OCI-LY7 (cell line): ENCODE measurements around the gene HERPUD2. TPM values are rescaled to one million over a fixed set of nuclear protein-coding genes. Genes with fewer than 3 reads are reported as not detected.

Experiments
- BruUV-seq: library from RNA; stranded (reverse); fragments of 400-500 nt; replicated peaks from 2 replicates; lab custom pipeline; 2021; lab: Mats Ljungman, UMichigan
- CTCF ChIA-PET: fragments of 300-600 bp; sonication (Branson Sonifier 250); formaldehyde crosslinking; loops from one replicate; lab custom pipeline; 2022; ENCODE audit warnings: antibody characterized with exemption; ENCODE audit not compliant: unreplicated experiment; lab: Charles Lee
- POLR2A ChIA-PET: fragments of 300-600 bp; sonication (Branson Sonifier 250); formaldehyde crosslinking; loops from one replicate; lab custom pipeline; 2022; ENCODE audit warnings: antibody characterized with exemption; lab: Charles Lee
- DNase-seq: peaks from one replicate; pipeline ENCODE4 v3.0.0-alpha.2; 2015; ENCODE audit warnings: low spot score
- H2AFZ ChIP-seq: fragments of 200-600 bp; sonication (generic), shearing (Covaris generic); 2 replicates; pipeline ENCODE4 v1.6.1; 2014; ENCODE audit warnings: mild to moderate bottlenecking, antibody characterized with exemption, low read length, moderate library complexity
- H3K27ac ChIP-seq: fragments of 200-600 bp; sonication (generic); 2 replicates; pipeline ENCODE4 v1.5.1; 2014; ENCODE audit warnings: mixed run types, low read depth, mild to moderate bottlenecking, moderate library complexity, low read length, inconsistent platforms; ENCODE audit not compliant: poor library complexity, severe bottlenecking
- H3K36me3 ChIP-seq: fragments of 200-600 bp; sonication (generic); 2 replicates; pipeline ENCODE4 v1.6.1; 2014; ENCODE audit warnings: mild to moderate bottlenecking, antibody characterized with exemption, low read length, moderate library complexity, mixed read lengths; ENCODE audit not compliant: insufficient read depth
- H3K4me1 ChIP-seq: fragments of 200-600 bp; sonication (generic); 2 replicates; pipeline ENCODE4 v1.5.1; 2014; ENCODE audit warnings: mild to moderate bottlenecking, low read length; ENCODE audit not compliant: insufficient read depth, poor library complexity, severe bottlenecking
- H3K4me2 ChIP-seq: fragments of 200-600 bp; sonication (generic); 2 replicates; pipeline ENCODE4 v1.6.1; 2014; ENCODE audit warnings: mild to moderate bottlenecking, low read length
- H3K4me3 ChIP-seq: fragments of 200-600 bp; sonication (generic); 2 replicates; pipeline ENCODE4 v1.5.1; 2014; ENCODE audit warnings: mild to moderate bottlenecking, low read depth, low read length; ENCODE audit not compliant: poor library complexity, severe bottlenecking
- H3K79me2 ChIP-seq: fragments of 200-600 bp; sonication (generic); 2 replicates; pipeline ENCODE4 v1.6.1; 2016; ENCODE audit warnings: low read depth, mild to moderate bottlenecking, low read length, moderate library complexity, mixed read lengths; ENCODE audit not compliant: insufficient read depth
- H3K9me2 ChIP-seq: fragments of 200-600 bp; sonication (generic); 2 replicates; pipeline ENCODE4 v1.6.1; 2016; ENCODE audit warnings: mild to moderate bottlenecking, low read length, mixed read lengths; ENCODE audit not compliant: insufficient read depth
- H3K9me3 ChIP-seq: fragments of 200-600 bp; sonication (generic); 2 replicates; pipeline ENCODE4 v1.6.1; 2014; ENCODE audit warnings: mild to moderate bottlenecking, mixed run types, low read length, mixed read lengths
- H4K20me1 ChIP-seq: fragments of 200-600 bp; sonication (generic); 2 replicates; pipeline ENCODE4 v1.6.1; 2014; ENCODE audit warnings: mild to moderate bottlenecking, antibody characterized with exemption, low read length, moderate library complexity, mixed read lengths; ENCODE audit not compliant: insufficient read depth
- CTCF ChIP-seq: fragments of 200-600 bp; sonication (generic); conservative IDR thresholded peaks from 2 replicates; pipeline ENCODE4 v1.5.1; 2014; ENCODE audit warnings: mild to moderate bottlenecking, antibody characterized with exemption, low read length, moderate library complexity, mixed read lengths
- EZH2phosphoT487 ChIP-seq: fragments of 200-600 bp; sonication (generic); IDR thresholded peaks from 2 replicates; pipeline ENCODE4 v1.6.1; 2018; ENCODE audit warnings: low read depth, borderline replicate concordance, mild to moderate bottlenecking, mixed run types, antibody characterized with exemption, low read length, moderate library complexity, mixed read lengths
- intact Hi-C: fragments of 100-400 bp; cut with micrococcal nuclease; formaldehyde crosslinking; loops from one replicate; pipeline ENCODE4 v1.10.0; 2022; ENCODE audit not compliant: unreplicated experiment
- total RNA-seq, 2 experiments: library from RNA; depleted of rRNA in 1 of 2; stranded (reverse); fragments of >200 nt in 1 of 2; shearing (Covaris generic) in 1 of 2; gene quantifications; 2 replicates each; pipeline ENCODE4 v1.2.3, GENCODE V29; 2014 to 2022

The HERPUD2 gene
- total RNA-seq, 2 experiments from 2014 or later: 11.9 to 20.6 TPM

- DNase-seq: no peak
- Histone ChIP-seq H3K36me3 (no peaks in the 10 kb centered on the region), H3K79me2 (no peaks in the 10 kb centered on the region), H3K9me2 (no peaks in the 10 kb centered on the region), H3K4me3 (no peak overlapping the region), H3K9me3 (no peaks in the 10 kb centered on the region), H3K4me1 (peaks cover 59% of the 10 kb centered on the region), H2AFZ (peak overlapping the region; percentile 20; the same call in 1 of the 2 replicates), H3K27ac (no peak overlapping the region), H3K4me2 (no peak overlapping the region), H4K20me1 (no peaks in the 10 kb centered on the region)
- TF ChIP-seq CTCF: no peak
- no peak for TF ChIP-seq EZH2phosphoT487
- CTCF ChIA-PET: interaction anchor here (1.4 kb wide), 1 partner anchor 9 kb away, joined by 4 read pairs; no protein-coding TSS in a partner anchor
- intact Hi-C loops: no loop called here
- BruUV-seq: no TSS peak
- POLR2A ChIA-PET: interaction anchor here (0.6 to 2.6 kb wide), 13 partner anchors 8 to 655 kb away, joined by 3 to 16 read pairs (median 4); partner anchors contain the start of gene SEPTIN7
Measured at GRCh38 chr7:35735396-35735795, 40.5 kb upstream of the HERPUD2 start.

DNA sequence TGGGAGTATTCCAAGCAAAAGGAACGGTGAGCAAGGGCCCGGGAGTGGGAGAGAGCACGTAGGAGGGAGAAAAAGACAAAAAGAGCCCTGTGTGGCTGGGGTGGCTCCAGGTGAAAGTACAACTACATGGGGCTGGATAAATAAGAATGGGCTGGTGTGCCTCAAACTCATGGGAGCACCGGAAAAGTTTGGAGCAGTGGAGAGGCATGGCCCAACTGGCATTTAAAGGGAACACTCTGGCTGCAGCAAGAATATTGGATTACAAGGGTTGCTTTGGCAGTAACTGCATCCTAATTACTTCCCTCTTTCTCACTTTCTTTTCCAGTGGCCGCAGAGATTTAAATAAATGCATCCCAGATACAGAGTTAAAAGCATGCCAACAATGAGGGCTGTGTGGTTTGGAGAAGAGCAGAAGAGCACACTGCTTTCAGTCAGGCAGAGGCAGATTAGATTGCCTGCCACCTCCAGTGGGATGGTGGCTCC, 39.1 kb upstream of the HERPUD2 start:
- no peaks in the 10 kb centered on the region for H3K36me3 ChIP-seq
- intact Hi-C loops: loop anchor here (5.0 kb wide), 1 partner anchor 458 kb away; no protein-coding TSS in a partner anchor
- no TSS peak for BruUV-seq

More for the DNA sequence above, 39.1 kb upstream of the HERPUD2 start:
- TF ChIP-seq EZH2phosphoT487: no peak
- no peak for TF ChIP-seq CTCF
- no peak overlapping the region for H3K27ac ChIP-seq
- DNase-seq: no peak
- no peak overlapping the region for H3K4me2 ChIP-seq
- H3K9me3 ChIP-seq: no peaks in the 10 kb centered on the region
- peaks cover 72% of the 10 kb centered on the region for H3K4me1 ChIP-seq
- H3K79me2 ChIP-seq: no peaks in the 10 kb centered on the region
- H2AFZ ChIP-seq: no peak overlapping the region
- H4K20me1 ChIP-seq: no peaks in the 10 kb centered on the region
- CTCF ChIA-PET: no interaction called here
- POLR2A ChIA-PET: interaction anchor here (0.7 to 2.6 kb wide), 7 partner anchors 10 to 103 kb away, joined by 3 to 16 read pairs (median 4); partner anchors contain the start of gene SEPTIN7
- H3K4me3 ChIP-seq: no peak overlapping the region
- no peaks in the 10 kb centered on the region for H3K9me2 ChIP-seq
